Ascending aorta (tissue), 2 donors: ENCODE data around the gene DCC. TPM values are rescaled to one million over a fixed set of nuclear protein-coding genes. Genes with fewer than 3 reads are reported as not detected.

ENCODE experiments used
- DNase-seq, 2 donors: peaks; one replicate each; pipeline ENCODE4 v3.0.0-alpha.2; 2019; ENCODE audit warnings: low spot score in 2 of 2
- H3K27ac ChIP-seq, 2 donors: fragments of 200-600 bp; sonication (generic); one replicate each; pipeline ENCODE4 v1.5.1; 2016 to 2017; ENCODE audit warnings: mild to moderate bottlenecking in 1 of 2
- H3K27me3 ChIP-seq: fragments of 200-600 bp; sonication (generic); one replicate; pipeline ENCODE4 v1.5.1; 2017
- H3K36me3 ChIP-seq, 2 donors: fragments of 200-600 bp; sonication (generic); one replicate each; pipeline ENCODE4 v1.5.1; 2016
- H3K4me1 ChIP-seq, 2 donors: fragments of 200-600 bp; sonication (generic); one replicate each; pipeline ENCODE4 v1.5.1; 2016 to 2017; ENCODE audit warnings: mild to moderate bottlenecking in 1 of 2
- H3K4me3 ChIP-seq, 2 donors: fragments of 200-600 bp; sonication (generic); one replicate each; pipeline ENCODE4 v1.5.1; 2016 to 2017; ENCODE audit warnings: mild to moderate bottlenecking in 1 of 2
- H3K9me3 ChIP-seq, 2 donors: fragments of 200-600 bp; sonication (generic); one replicate each; pipeline ENCODE4 v1.5.1; 2016
- CTCF ChIP-seq, 3 experiments: fragments of 200-600 bp in 2 of 3; fragments of 450-650 bp in 1 of 3; sonication (generic) in 2 of 3; IDR thresholded peaks; one replicate each; pipeline ENCODE4 v1.5.1; 2016 to 2019; ENCODE audit warnings: antibody characterized with exemption in 3 of 3, mild to moderate bottlenecking in 1 of 3, moderate library complexity in 1 of 3
- intact Hi-C: fragments of 100-400 bp; cut with DNase I; formaldehyde crosslinking; loops from one replicate; pipeline ENCODE4 v1.15.1; 2023
- total RNA-seq: library from RNA; depleted of rRNA; stranded (reverse); fragments of >200 nt; gene quantifications from one replicate; pipeline ENCODE4 v1.1.0, GENCODE V29; 2016

Gene DCC
- total RNA-seq, 1 donor from 2014 or later: not detected

- Histone ChIP-seq H3K4me3 (no peak overlapping the region), H3K4me1 (no peaks in the 10 kb centered on the region), H3K27me3 (no peaks in the 10 kb centered on the region), H3K36me3 (no peaks in the 10 kb centered on the region), H3K9me3 (no peaks in the 10 kb centered on the region), H3K27ac (no peak overlapping the region)
- intact Hi-C loops: no loop called here
- no peak for TF ChIP-seq CTCF (IDR thresholded peaks at IDR 0.05)
- DNase-seq: no peak
These were observed 5.1 kb upstream of the DCC start for GRCh38 chr18:52334896-52335295.

- TF ChIP-seq CTCF (IDR thresholded peaks at IDR 0.05): no peak
- no peaks in the 10 kb centered on the region for H3K4me1 ChIP-seq
- H3K27me3 ChIP-seq: no peaks in the 10 kb centered on the region
- H3K27ac ChIP-seq: no peak overlapping the region
- H3K36me3 ChIP-seq: no peaks in the 10 kb centered on the region
- intact Hi-C loops: no loop called here
- no peak for DNase-seq
- H3K9me3 ChIP-seq: no peaks in the 10 kb centered on the region
- H3K4me3 ChIP-seq: no peak overlapping the region
These were observed 2.7 kb upstream of the DCC start for GRCh38 chr18:52337276-52337675.

- H3K4me1 ChIP-seq: no peaks in the 10 kb centered on the region
- intact Hi-C loops: no loop called here
- H3K27me3 ChIP-seq: no peaks in the 10 kb centered on the region
- TF ChIP-seq CTCF (IDR thresholded peaks at IDR 0.05): no peak
- H3K36me3 ChIP-seq: no peaks in the 10 kb centered on the region
- peak overlapping the region; percentile 33 to 42 for H3K4me3 ChIP-seq
- no peak overlapping the region for H3K27ac ChIP-seq
- DNase-seq: no peak
- no peaks in the 10 kb centered on the region for H3K9me3 ChIP-seq
These were observed 557 bp downstream of the DCC start for GRCh38 chr18:52340406-52341102.

GRCh38 chr18:52341103-52341432 is 1.1 kb downstream of the DCC start:
- no peaks in the 10 kb centered on the region for H3K4me1 ChIP-seq
- no peaks in the 10 kb centered on the region for H3K9me3 ChIP-seq
- DNase-seq: no peak
- no peaks in the 10 kb centered on the region for H3K27me3 ChIP-seq
- H3K4me3 ChIP-seq: no peak overlapping the region
- intact Hi-C loops: no loop called here
- no peak for TF ChIP-seq CTCF (IDR thresholded peaks at IDR 0.05)
- no peaks in the 10 kb centered on the region for H3K36me3 ChIP-seq
- H3K27ac ChIP-seq: no peak overlapping the region

DNA sequence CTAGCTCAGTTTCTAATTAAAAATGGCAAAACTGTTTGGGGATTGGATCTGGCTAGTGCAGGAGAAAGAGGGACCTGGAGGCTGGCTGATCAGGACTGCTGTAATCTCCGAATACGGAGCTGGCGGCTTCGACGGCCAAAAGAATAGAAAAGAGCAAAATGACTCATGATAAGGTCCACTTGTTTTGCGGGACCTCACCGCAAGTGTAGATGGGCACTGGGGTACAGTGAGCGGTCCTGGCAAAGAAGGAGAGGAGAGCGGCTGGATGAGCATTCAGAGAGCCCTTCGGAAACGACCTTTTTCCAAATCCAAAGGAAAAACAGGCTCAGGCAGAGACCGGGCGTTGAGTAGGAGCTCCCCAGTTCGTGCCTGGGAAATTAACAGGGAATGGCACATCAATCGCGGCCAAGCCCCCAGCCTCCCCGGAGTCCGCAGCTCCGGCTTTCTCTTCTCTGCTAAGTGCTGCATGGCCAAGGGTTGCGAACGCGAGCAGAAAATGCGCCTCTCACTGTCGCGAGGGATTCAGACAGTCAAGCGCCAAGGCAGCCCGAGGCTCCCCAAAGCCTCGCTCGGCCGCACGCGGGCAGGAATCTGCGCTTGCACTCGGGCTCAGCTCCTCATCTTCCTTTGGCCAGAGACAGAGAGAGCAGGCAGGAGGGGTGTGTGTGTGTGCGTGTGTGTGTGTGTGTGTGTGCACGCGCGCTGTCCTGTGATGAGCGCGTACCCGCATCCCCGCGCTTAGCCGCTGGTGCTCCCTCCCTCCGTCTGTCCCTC is 1.8 kb downstream of the DCC start:
- H3K27ac ChIP-seq: no peak overlapping the region

More for the DNA sequence above, 1.8 kb downstream of the DCC start:
- TF ChIP-seq CTCF (IDR thresholded peaks at IDR 0.05): no peak
- Histone ChIP-seq H3K4me1 (no peaks in the 10 kb centered on the region), H3K9me3 (no peaks in the 10 kb centered on the region), H3K4me3 (peak overlapping the region in 1 of 2 donors; percentile 22), H3K27me3 (no peaks in the 10 kb centered on the region), H3K36me3 (no peaks in the 10 kb centered on the region)
- no peak for DNase-seq
- intact Hi-C loops: no loop called here
